Inflammatory macrophage treated with lipopolysaccharide for 1 hour (primary cell): ENCODE results near the gene CACNA1A.
"Not testable (repeated sequence)": the region's sequence is repeated elsewhere in the genome, so short reads cannot be mapped to it uniquely, and the experiment has no call there.

ENCODE experiments used
- DNase-seq, 2 donors: peaks; one replicate each; pipeline ENCODE4 v3.0.0-alpha.2; 2020 to 2022

Gene CACNA1A

DNA sequence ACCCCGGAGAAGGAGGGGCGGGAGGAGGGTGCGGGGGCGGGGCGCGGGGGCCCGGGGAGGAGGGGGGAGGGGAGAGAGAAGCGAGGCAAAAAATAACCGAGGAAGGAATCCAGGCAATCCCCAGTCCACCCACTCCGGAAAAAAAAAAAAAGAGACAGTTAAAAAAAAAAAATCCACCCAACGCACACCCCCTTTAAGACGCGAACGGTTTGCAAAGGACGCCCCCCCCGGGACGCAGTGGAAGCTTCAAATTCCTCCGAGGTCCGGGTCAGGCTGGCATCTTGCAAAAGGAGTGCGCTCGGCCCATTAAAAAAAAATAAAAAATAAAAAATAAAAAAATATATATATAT is at the start of gene CACNA1A:
Gene CACNA1A (minus strand): TSS at position 9 of the 350 bp plus-strand sequence. CDS start 255 bp downstream, outside the sequence.
- DNase-seq = no peak

DNA sequence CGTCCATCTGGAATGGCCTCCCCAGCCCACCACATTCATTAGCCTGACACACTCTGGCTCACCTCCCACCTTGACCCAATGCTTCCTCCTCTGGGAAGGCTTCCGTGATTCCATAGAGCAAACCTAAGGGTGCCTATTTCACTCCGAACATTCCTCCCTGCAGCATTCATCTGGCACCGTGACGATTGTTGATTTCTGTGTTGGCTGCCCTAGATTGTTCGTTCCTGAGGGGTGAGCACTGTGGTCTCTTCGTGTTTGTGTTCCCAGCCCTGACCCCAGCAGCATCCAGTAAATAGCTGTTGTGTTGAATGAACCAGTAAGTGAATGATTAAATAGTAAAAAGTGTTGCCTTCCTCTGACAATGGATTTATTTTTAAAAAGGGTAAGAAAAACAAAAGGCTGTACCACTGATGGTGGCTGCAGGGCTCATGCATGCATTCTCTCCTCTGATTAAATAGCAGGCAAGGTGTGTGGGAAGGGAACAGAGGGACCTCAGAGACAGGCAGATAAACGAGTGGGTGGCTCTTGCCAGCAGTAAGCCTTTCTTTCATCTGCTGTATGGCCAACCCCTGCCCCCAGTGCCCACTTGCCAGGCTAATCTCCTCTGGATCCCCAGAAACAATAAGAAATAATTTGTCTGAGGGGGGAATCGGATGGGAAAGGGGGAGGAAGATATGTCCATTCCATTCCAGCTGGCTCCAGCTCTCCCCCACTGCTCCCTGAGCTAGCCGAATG is 48.4 kb upstream of the CACNA1A start:
- DNase-seq = no peak

DNA sequence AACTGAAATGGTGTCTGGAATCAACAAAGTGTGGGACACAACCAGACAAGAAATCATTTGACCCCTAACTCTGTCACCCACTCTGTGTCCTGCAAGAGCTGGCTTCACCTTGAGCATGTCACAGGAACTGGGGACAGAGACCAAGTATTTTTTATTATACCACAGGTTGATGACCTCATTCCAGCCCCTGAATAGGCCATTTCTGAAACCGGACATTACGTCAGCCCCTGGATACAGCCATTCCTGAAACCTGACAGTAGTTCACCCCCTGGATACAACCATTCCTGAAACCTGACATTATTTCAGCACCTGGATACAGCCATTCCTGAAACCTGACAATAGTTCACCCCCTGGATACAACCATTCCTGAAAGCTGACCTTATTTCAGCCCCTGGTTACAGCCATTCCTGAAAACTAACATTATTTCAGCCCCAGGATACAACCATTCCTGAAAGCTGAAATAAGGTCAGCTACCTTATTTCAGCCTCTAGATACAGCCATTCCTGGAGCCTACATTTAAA is 47.7 kb upstream of the CACNA1A start:
- DNase-seq = no peak

DNA sequence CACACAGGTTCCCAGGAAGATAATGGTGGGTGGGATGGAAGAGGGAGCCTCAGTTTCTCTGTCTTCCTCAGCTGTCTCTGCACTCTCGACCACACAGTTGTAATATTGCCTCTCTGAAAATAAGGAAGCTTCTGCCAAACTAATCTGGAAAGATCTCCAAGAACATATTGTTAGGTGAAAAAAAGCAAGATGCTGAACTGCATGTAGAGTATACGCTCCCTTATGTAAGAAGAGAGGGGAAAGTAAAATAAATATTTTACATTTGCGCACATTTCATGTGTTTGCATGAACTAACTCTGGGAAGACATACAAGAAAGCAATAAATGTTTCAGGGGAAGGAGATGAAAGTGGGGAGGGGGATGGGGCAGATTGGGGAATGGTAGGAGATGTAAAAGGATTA is 41.9 kb upstream of the CACNA1A start:
- DNase-seq = no peak

DNA sequence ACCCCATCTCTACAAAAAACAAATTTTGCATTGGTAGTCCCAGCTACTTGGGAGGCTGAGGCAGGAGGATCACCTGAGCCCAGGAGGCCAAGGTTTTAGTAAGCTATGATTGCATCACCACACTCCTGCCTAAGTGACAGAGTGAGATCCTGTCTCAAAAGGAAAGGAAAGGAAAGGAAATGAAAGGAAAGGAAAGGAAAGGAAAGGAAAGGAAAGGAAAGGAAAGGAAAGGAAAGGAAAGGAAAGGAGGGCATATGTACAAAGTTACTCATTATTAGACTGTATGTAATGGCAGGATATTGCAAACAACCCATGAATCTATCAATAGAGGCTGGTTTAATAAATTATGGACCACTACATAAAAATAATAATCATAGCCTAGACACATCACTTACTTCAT is 40.8 kb upstream of the CACNA1A start:
- DNase-seq = no peak

DNA sequence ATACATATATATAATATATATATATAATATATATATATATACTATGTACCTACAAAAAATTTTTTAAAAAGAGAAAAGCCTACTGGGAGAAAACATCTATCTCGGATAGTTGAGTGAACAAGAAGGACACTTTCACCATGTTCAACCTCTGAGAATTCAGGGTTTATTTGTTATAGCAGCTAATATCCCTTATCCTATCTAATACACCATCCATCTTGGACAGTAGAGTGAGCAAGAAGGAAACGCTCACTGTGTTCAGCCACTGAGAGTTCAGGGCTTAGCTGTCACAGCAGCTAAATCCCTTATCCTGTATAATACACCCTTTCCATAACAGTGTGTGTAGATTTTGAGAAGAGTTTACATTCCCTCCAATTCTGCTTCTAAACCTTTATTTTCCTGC is 38.1 kb upstream of the CACNA1A start:
- DNase-seq = no peak

DNA sequence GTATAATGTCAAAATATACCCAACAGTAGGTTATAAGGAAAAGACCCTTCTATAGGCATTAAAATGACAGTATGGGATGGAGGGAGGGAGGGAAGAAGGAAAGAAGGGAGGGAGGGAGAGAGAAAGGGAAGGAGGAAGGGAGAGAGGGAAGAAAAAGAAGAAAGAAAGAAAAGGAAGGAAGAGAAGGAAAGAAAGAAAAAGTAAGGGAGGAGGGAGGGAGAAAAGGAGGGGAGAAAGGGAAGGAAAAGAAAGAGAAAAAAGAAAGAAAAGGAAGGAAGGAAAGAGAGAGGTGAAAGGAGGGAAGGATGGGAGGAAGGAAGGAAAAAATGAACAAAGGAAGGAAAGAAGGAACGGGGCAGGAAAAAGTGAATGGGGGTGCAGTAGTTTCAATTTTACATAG is 35.3 kb upstream of the CACNA1A start:
- no peak for DNase-seq

DNA sequence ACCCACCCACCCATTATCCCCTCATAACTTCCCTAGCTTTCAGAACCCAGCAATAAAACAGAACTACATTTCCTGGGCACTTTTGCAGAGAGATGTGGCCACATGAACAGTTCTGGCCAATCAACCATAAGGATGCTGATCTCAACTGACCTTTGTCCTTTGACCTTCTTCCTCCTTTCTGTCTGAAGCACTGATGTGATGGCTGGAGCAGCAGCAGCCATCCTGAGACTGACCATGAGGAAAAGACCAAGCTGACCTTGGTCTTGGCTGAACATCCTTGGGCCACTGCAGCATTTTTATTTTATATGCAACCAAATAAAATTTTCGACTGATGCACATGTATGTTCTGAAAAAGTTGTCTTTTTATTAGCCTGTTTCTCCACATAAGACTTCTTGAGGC is 33.1 kb upstream of the CACNA1A start:
- DNase-seq = no peak

DNA sequence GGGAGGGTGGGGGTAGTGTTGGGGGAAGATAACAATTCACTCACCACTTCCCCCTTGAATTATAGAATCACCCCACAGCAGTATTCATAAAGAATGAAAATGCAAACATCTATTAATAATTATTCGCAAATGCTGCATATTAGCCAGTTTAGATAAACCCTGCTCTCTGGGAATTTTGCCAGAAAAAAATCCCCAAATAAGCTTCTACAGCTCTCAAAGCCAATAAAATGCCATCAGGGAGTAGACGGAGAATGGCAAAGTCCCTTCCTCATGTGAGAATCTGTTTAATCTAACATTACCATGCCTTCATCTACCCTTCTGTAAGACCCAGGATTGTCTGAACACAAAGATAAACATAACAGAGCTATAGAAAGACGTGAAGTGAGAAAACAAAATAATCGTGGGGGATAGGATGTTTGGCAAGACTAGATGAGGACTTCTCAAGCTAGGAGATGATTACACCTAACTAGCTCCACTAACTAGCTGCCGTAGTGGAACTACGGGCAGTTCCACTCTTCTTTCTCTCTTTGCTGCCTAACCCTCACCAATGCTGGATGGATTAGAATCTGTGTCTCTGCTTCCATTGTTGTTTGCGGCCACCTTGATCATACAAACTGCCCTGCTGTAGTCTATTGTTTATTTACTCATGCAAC is 32.4 kb upstream of the CACNA1A start:
- DNase-seq = no peak

DNA sequence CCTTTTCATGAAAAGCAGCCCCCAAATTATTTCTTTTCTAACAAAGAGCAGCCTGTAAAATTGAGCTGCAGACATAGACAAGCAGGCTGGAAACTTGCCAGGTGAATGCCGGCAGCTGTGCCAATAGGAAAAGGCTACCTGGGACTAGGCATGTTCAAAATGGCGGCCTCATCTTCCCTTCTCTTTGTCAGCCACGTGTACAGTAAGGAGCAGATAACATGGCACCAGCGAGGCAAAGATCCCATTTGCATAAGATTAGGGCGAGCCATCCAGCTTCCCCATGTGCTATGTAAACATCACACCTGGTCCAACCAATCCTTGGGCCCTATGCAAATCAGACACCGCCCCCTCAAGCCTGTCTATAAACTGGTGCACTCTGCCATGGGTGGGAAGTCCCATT is 31.2 kb upstream of the CACNA1A start:
- DNase-seq = no peak

DNA sequence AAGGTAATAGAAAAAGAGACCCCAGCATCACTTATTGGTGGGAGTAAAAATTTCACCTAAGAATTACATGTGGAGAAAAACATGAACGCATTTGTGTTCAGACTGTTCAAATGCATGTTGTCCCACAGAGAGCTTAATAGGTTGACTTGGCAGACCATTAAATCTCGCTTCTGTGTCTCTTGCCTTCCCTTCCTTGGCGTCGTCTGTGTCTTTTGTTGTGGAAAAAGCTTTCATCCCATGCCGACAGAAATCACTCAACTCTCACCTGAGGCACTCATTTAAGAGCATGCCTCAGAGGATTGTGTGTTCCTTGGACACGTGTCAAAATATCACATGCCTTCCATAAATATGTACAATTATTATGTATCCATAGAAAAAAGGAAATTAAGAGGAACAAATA is 24.4 kb upstream of the CACNA1A start:
- DNase-seq = no peak

DNA sequence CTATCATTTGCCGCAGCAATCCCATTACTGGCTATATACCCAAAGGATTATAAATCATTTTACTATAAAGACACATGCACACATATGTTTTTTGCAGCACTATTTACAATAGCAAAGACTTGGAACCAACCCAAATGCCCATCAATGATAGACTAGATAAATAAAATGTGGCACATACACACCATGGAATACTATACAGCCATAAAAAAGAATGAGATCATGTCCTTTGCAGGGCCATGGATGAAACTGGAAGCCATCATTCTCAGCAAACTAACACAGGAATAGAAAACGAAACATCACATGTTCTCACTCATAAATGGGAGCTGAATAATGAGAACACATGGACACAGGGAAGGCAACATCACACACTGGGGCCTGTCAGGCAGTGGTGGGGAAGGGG is 23.4 kb upstream of the CACNA1A start:
- DNase-seq = not testable (repeated sequence)

DNA sequence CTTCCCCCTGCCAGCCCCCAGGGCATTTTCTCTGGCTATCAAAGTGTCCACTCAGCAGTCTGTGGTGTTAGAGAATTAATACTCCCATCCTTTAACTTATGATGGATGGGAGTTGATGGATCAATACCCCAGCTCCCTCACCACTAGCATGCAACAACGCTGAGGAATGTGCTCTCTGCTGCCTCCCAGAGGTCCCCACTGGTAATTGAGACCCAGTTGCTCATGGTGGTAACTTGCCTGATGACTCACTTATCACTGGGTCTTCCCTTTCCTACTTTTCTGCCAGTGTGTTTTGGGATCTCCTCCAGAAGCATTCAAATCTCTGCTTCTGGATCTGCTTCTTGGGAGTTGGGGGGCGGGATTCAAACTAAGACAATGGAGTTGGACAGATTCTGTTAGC is 20.3 kb upstream of the CACNA1A start:
- DNase-seq = peak; percentile 1 to 38

DNA sequence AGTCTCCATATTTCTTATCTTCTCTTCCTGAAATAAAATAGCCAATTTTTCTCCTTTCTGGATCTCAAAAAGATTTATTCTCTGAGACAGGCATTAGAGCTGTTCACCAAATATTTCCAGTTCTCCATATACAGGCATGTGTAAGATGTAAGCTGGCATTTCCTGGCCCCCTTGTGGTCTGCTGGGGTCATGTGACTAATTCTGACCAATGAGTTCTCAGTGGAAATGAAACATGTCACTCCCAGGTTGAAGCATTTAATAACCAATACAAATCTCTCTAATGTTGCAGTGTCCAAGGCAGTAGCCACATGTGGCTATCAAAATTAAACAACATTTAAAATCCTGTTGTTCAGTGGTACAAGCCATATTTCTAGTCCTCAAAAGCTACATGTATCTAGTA is 14.8 kb upstream of the CACNA1A start:
- DNase-seq = no peak

DNA sequence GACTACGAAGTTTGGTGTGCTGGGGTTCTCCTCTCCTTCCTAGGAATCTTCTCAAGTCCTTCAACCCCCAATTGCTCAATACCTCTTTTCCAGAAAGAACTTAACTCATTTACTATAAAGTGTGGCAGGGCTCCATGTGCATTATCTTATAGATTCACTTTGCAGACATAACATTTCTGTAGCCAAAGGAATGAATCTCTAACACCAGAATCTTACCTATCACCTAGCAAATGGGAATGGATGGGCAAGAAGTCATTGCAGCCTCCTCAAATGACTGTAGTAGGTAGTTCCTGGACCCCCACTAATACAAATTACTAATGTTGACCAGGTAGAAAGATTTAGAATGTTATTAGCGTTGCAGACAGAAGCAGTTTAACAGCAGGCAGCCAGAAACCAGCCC is 5.7 kb upstream of the CACNA1A start:
- DNase-seq = no peak

DNA sequence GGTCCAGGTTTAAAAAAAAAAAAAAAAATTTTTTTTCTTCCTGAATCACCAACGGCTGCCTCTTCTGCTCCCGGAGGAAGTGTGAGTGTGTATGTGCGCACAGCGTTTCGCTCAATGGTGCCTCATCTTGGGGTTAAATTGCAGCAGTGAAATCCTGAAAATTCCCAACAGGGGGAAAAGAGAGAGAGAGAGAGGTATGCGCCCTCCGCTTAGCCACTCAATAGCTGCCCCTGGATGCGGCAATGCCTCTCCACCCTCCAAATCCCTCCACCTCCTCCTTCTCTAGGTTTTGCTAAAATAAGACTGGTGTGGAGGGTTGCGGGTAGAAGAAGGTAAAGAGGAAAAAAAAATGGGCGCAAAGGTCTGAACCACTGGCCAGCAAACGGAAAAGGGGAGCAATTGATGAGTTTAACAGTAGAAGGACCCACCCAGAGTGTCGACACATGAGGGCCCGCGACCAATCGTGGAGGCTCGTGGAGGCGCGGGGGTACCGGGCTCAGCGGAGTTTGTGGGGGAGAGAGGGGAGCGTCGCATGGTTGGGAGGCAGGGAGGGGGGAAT is 853 bp upstream of the CACNA1A start:
- no peak for DNase-seq

DNA sequence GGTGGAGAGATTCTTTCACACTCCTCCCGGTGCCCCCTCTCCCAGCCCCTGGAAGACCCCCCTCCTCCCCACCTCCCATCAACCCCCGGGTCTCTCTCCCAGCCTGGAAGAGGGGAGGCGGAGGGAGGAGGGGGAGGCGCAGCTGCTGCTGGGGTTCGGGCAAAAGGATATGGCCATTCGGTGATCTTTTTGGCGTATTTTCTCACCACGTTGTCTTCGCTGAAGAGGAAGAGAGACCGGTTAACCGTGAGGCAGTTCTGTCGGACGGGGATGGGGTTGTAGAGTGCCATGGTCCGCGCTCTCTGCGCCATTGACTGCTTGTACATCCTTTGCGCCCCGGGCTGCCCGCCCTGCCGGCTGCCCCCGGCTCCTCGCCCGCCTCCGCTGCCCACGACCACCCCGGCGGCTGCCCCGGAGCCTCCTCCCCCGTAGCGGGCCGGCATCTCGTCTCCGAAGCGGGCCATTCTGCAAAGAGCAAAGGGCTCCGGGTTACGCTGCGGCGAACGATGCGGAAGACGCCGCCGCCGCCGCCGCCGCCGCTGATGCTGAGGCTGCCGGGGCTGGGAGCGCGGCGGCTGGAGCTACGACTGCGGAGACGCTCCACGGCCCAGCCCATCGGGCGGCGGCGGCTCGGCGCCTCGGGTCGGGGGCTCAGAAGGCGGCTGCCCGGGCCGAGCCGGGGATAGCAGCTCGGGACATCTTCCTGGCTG is 363 bp downstream of the CACNA1A start:
- no peak for DNase-seq

DNA sequence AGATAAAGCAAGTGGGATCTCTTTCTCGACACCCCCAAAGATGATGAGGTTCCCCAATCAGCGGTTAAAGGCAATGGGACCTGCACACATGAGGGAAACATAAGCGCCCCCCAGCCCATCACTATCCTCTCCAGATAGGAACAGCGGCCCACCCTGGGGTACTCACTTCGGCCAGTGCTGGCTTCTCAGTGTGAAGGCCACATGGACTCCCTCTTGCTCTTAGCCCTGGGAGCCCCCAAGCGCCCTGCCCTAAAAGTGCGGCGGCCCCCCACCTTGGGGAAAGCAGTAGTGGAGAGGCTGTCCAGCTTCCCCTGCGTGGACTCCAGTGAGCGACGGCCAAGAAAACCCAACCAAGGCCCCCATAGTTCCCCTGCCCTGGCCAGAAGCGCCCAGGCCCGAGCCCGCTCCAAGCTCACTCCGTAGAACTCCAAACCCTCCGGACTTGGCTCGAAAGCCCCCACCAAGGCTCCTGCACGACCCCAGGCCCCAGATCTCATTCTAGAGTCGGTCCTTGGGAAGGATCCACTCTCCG is 1.0 kb downstream of the CACNA1A start:
- no peak for DNase-seq

DNA sequence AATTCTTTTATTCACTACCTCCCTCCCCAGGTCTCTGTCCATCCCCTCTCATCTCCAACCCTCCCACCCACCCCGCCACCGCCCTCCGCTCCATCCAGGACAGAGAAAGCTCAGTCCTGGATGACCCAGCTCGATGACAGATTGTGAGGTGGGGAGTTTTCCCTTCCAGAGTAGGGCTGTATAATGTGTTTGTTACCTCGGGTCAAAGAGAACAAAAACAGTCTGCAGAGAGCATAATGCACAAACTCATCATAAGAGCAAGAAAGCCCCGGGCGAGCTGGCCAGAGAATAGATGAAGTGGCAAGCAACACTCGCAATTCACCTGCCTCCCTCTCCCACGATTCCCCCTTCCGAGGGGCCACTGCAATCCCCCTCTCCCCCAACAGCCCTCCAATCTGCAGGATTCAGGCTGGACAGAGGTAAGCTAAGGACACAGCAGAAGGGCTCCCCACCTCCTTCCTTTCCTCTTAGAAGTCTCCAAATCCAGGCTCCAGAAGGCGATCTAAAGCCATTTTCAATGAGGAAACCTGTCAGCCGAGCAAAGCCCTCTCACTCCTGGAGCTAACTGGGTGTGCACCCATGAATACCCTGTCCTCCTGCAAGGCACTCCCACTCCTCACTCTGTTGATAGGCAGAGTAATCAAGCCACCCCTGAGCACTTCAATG is 2.6 kb downstream of the CACNA1A start:
- no peak for DNase-seq

DNA sequence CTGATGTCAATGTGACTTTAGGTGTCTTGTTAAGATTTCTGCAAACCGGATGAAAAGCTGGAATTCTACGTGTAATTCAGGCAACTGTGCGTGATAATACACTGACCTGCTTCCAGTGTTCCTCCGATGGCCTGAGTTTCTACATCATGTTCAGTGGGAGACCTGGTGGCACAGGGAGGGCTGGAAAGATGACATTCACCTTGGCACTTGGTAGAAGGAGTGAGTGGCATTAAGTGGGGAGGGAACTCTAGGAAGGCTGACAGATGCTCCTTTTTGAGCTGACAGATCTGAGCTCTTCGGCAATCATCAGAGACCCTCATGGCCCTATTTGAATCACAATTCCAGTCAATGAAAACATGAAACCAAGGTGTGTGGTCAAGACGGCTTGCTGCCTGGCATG is 4.0 kb downstream of the CACNA1A start:
- DNase-seq = no peak

DNA sequence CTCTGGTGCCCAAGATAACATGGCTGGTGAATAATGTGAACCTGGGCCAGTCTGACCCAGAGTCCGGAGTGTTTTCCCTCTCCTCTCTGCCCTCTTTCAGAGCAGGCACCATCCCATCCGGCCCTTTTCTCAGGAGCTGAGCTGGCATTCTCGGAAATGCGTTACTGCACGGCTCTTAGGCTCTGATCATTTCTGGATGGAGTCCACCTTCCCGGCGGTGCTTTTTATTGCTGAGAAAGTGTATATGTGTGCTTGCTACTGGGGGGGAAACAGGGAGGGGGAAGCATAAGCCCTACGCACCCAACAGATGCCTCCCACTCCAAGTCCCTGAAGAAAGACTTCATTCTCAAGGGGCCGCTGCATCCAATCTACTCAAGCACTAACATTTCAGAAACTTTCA is 6.6 kb downstream of the CACNA1A start:
- no peak for DNase-seq

DNA sequence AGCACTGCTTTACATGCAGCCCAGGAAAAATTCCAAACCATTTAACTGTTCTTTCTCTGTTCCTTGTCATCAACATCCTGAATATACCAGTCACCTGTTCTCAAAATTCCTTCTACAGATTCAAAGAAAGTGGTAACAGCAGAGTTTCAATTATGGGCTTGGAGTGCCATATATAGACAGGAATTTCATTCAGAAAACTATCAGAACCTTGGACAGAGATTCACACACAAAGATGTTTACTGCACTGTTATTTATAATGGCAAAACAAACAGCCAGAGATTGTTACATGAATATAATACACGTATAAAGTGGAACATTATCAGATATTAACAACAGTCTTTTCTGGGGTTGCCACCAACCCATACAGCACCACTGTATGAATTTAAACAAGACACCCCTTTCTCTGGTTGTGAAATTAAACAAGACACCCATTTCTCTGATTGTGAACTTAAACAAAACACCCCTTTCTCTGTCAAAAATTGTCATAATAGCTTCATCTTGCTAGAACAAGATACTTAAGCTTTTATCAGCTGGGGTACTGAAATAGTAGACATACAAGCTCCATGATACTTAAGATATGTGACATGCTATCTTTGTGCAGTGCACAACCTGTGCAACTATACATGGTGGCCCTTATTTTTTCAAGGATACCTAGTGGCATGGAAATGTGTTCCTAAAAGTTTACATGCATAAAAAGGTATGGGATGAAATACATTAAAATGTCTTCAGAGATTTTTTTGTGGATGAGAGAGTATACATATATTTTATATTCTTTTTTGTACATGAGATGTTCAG is 12.6 kb downstream of the CACNA1A start:
- DNase-seq = no peak
